GM20000 (cell line): Measurements from ENCODE around the gene METTL21C.

Source experiments
- DNase-seq: peaks from one replicate; pipeline ENCODE4 v3.0.0; 2012; ENCODE audit warnings: low spot score
- TF ChIP-seq, protein P1 (sequence below): IDR thresholded peaks from 2 replicates; pipeline ENCODE4 v1.5.1; 2012; ENCODE audit warnings: mild to moderate bottlenecking, control low read depth; ENCODE audit errors: extremely low read depth, missing control alignments

The METTL21C gene

DNA sequence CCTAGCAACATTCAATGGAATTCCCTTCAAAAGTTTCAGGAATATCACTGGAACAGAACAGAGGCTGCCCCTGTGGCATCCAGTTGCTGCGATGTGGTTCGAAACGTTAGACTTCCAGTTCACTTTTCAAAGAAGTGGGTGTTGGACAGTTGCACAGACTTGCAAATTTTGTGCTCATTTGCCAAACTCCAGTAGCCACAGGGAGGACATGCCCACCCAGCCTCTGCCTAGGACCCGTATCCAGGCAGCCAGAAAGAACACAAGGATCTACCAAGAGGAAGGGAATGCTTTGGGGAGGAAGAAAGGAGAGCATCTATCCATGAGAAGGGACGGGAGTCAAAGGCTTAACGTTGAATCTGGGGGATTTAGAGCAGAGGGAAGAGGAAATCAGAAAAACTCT, at the start of gene METTL21C:
METTL21C (minus strand) TSS at position 108 of the 400 bp plus-strand sequence. CDS start 546 bp downstream, outside the sequence.
- no peak for DNase-seq
- TF ChIP-seq, protein P1, sequence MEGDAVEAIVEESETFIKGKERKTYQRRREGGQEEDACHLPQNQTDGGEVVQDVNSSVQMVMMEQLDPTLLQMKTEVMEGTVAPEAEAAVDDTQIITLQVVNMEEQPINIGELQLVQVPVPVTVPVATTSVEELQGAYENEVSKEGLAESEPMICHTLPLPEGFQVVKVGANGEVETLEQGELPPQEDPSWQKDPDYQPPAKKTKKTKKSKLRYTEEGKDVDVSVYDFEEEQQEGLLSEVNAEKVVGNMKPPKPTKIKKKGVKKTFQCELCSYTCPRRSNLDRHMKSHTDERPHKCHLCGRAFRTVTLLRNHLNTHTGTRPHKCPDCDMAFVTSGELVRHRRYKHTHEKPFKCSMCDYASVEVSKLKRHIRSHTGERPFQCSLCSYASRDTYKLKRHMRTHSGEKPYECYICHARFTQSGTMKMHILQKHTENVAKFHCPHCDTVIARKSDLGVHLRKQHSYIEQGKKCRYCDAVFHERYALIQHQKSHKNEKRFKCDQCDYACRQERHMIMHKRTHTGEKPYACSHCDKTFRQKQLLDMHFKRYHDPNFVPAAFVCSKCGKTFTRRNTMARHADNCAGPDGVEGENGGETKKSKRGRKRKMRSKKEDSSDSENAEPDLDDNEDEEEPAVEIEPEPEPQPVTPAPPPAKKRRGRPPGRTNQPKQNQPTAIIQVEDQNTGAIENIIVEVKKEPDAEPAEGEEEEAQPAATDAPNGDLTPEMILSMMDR: no peak

DNA sequence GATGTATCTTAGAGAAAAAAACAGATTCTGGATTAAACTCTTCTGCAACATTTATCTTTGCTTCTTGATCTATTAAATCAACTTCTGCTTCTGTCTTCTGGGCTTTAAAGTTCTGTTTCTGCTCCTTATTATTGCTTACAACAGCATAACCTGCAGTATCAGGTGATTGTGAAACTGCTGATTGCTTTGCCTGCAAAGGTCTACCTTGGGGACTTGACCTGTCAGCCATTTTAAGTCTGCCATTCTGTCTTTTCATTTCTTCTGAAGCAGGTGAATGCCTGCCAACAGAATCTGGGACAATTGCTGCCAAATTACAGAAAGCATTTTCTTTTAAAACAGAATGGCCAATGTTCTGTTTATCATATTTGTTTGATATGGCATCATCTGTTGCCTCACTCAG, 47.7 kb upstream of the METTL21C start:
- no peak for DNase-seq
- TF ChIP-seq, protein P1: no peak

DNA sequence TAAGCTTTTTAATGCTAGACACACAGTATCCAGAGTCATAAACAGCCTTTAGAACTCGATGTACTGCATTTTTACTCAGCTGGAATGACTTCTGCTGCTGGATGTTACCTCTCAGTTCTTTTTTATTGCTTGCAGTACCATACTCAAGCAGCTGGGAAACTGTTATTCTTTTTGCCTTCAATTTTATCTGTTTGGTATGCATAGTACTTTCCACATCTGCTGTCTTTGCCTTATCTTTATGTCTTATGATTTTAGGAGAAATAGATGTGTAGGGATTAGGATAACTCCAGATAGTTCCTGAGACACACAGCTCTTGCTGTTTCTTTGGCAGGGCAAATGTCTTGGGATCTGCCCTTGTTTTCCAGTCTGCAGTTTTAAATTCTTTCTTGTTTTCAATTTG, 47.3 kb upstream of the METTL21C start:
- TF ChIP-seq, protein P1: no peak
- no peak for DNase-seq

DNA sequence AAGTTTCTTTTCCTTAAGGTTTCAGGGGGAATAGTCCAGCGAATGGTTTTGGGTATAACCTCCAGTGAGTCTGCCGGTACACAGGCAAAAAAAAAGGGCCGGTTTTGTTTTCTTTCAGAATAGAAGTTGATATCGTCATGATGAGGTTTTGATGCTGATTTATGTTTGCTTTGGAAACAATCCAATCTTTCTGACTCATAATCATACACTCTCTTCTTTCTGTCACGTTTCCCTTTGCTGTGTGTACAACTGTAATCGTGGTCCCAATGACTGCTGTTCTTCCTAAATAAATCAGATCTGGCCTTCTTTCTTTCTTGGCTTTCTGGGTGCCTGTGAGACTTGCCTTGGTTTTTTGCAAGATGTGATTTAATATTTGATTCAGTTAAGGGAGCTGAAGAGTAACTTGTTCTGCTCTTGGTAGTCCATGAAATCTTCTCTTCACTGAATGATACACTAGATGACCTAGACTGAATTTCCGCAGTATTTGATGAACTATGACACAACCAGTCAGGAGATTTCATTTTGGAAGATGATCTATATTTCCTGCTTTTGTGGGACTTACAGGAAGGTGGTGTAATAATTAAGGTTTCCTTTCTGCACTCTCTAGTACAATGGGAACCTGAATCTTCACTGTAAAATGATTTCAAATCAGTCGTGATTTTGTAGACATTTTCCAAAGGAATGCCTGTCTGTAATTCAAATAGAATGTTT, 34.9 kb upstream of the METTL21C start:
- DNase-seq: no peak
- TF ChIP-seq, protein P1: no peak

DNA sequence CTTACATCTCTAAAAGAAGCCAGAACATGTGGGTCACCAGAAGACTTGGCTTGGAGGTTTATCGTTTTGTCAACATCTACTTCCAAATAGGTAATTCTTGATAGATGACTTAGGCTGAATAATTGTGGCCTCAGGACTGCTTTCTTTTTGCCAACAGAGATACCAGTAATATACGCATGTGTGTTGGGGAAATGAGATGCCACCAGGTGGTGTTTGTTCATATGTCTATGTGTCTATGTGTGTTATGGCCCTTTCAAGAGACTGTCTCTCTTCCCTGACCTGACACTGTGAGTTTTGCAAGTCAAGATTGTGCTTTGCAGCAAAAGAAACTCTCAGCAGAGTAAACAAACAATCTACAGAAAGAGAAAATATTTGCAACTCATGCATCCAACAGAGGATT, 31.6 kb upstream of the METTL21C start:
- TF ChIP-seq, protein P1: no peak
- peak; percentile 9 for DNase-seq

DNA sequence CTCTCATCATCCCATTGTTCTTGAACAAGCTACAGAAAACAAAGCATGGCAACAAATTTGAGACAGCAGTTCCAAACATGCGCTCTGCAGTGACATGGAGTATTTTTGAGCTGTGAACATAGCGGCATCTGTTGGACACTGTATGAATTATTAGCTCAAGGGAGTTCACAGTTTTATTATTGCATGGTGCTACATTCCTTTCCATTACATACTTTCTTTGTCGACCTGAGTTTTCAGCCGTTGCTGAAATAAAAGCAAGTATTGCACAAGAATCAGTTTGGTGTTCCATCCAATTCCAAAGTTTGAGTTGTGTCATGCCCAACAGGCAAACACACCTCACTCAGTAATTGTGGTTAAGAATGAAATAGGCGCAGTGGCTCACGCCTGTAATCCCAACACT, 30.1 kb upstream of the METTL21C start:
- TF ChIP-seq, protein P1: peak; percentile 8
- peak; percentile 17 for DNase-seq

DNA sequence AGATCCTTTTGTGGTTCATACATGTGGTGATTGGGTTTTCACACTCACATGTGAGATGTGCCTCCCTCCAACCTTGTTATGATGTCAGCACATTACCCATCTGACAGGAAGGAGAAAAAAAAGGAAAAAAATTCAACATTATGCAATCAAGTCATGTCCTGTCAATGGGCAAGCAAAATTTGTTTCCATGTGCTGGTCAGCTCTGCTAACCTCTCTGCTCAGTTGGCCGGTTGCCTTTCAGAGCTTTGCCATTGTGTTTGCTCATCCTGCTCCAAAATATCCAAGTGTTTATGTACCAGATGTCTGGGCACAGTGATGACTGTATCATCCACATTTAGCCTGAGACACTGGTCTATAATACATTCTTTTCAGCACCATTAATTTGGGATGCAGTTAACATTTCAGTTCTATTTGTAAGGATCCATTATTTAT, 27.0 kb upstream of the METTL21C start:
- TF ChIP-seq, protein P1: no peak
- DNase-seq: no peak
